Measurements from ENCODE around the gene STRN3.
"Not testable (repeated sequence)": the region's sequence is repeated elsewhere in the genome, so short reads cannot be mapped to it uniquely, and the experiment has no call there.

The STRN3 gene

DNA sequence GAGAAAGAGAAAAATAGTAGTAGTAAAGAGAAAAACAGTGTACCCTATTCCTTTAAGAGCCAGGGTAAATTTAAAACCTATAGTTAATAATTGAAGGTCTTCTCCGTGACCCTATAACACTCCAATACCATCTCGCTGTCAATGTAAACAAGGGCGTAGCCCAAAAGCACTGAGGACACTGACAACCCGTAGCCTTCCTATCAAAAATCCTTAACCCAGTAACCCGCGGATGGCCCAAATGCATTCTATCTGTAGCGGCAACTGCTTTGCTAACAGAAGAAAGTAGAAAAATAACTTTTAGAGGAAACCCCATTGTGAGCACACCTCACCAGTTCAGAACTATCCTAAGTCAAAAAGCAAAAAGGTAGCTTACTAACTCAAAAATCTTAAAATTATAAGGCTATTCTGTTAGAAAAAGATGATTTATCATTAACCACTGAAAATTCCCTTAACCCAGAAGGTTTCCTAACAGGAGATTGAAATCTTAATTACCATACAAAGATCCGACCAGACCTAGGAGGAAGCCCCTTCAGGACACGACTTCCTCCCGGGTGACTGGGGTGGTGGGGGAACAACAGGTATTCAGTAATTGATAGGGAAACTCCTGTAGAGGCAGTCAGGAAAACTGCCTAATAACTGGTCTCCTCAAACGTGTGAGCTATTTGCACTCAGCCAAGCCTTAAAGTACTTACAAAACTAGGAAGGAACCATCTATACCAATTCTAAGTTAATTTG, 58.6 kb downstream of the STRN3 start:
- DNase-seq: not testable (repeated sequence)

GRCh38 chr14:30966415-30967363, 59.5 kb downstream of the STRN3 start:
- DNase-seq: no peak

GRCh38 chr14:30965861-30966260, 60.3 kb downstream of the STRN3 start:
- DNase-seq: not testable (repeated sequence)

GRCh38 chr14:30962537-30962936, 63.6 kb downstream of the STRN3 start:
- not testable (repeated sequence) for DNase-seq

- no peak for DNase-seq
Observed at GRCh38 chr14:30961330-30961729, 64.8 kb downstream of the STRN3 start.

GRCh38 chr14:30960216-30960615, 66.0 kb downstream of the STRN3 start:
- DNase-seq: no peak

DNA sequence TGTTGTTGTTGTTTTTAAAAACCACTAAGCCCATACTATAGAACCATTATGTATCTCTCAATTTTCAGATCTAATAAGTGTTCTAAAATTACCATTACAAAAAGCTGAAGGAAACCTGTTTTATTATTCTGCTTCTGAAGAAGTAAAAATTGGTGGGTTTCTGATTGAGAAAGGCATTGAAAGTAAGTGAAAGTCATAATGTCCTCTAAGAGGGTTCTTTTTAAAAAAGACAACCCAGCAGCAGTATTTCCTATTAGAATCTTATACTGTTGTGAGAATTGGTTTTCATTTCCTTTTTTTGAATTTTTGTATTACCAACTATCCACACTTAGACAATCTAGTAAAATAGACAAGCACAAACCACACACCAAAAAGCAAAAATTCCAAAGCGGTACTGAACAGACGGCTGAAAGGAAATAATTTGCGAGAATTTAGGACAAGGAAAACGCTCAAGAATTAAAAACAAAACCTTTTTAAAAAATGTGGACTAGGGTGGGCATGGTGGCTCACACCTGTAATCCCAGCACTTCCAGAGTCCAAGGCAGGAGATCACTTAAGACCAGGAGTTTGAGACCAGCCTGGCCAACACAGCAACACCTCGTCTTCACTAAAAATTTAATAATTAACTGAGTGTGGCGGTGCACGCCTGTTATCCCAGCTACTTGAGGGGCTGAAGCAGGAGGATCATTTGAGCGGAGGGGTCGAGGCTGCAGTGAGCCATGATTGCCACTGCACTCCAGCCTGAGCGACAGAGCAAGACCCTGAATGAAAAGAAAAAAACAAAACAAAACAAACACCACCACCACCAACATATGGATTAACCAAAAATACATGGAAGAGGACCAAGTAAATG, 67.4 kb downstream of the STRN3 start:
- no peak for DNase-seq

- no peak for DNase-seq
Observed at GRCh38 chr14:30957813-30958370, 68.3 kb downstream of the STRN3 start.

GRCh38 chr14:30949651-30950050, 76.5 kb downstream of the STRN3 start:
- no peak for DNase-seq

GRCh38 chr14:30943694-30944093, 82.5 kb downstream of the STRN3 start:
- no peak for DNase-seq

DNA sequence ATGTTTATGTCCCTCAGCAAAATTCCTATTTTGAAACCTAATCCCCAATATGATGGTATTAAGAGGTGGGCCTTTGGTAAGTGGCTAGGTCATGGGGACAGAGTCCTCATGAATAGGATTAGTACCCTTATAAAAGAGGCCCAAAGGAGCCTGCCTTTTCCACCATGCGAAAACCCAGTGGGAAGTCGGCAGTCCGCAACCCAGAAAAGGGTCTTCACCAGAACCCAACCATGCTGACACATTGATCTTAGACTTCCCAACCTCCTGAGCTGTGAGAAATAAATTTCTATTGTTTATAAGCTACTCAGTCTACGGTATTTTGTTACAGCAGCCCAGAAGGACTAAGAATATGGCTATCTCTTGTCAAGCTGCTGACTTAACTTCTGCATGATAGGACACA, 85.3 kb downstream of the STRN3 start:
- no peak for DNase-seq

DNA sequence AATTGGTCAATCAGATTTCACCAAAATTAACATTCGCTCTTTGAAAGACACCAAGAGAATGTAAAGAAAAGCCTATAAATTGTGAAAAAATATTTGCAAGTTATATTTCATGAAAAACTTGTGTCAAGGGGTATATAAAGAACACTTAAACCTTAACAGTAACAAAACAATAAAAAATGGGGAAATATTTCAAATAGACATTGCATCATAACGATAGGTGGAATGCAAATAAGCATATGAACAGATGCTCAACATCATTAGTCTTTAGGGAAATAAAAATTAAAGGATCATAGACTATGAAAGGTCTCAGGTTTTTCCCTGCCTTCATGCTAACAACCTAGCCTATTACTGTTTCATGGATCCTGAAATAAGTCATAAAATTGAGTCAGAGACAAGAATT, 87.6 kb downstream of the STRN3 start:
- no peak for DNase-seq

GRCh38 chr14:30935445-30935844, 90.7 kb downstream of the STRN3 start:
- no peak for DNase-seq

- DNase-seq: not testable (repeated sequence)
Observed at GRCh38 chr14:30933937-30934336, 92.2 kb downstream of the STRN3 start.

DNA sequence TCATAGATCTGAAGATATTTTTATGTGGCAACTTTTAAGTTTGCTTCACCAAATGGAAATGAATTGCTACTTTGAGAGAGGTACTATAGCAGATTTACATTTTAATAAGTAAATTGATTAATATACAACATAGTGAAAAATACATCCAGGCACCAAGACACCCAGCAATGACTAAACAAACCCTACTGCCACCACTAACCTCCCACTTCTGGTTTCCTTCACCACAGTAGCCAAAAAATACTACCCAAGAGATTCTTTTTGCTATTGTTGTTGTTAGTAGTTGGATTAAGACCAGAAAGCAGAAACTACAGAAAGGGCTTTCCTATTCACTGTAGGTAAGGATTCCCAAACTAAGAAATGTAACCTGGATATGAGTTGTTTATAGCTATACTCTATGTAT, 97.7 kb downstream of the STRN3 start:
- no peak for DNase-seq

GRCh38 chr14:30925254-30925653, 100.9 kb downstream of the STRN3 start:
- DNase-seq: no peak

GRCh38 chr14:30921788-30922187, 104.4 kb downstream of the STRN3 start:
- no peak for DNase-seq

DNA sequence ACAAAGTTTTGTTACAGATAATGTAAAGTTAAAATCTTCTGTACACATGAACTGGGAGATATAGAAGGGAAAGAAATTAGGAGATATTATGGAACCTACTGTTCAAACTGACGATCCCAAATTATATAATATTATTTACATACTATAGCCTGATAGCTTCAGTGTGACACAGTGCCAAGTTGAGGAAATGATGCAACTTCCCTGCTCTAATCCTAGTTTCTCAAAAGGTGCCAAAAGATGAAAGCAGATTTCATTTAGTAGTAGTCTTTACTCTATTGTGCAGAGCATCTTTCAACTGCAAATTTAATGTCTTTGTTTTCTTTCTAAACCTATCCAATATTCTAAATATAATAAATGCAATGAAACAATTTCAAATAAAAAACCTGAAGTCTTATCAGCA, 104.9 kb downstream of the STRN3 start:
- no peak for DNase-seq

- no peak for DNase-seq
Observed at GRCh38 chr14:30915596-30915995, 110.6 kb downstream of the STRN3 start.

DNA sequence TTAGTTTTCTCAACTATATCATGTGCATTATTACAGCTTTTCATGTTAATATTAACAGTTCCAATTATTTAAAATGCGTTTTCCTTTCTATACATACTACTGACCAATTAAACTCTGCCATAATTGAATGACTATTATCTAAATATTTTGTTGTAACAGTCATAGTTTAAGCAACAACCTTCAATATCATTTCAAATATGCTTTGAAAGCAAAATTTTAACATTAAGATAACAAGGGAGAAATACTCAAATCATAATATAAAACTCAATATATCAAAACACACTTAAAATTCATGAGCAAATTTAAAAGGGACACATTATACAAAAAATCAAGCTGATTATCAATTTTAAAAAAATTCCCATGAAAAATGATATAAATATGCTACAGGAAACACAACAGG, 111.4 kb downstream of the STRN3 start:
- no peak for DNase-seq

GRCh38 chr14:30908826-30909225, 117.4 kb downstream of the STRN3 start:
- no peak for DNase-seq

- no peak for DNase-seq
Observed at GRCh38 chr14:30907659-30908057, 118.5 kb downstream of the STRN3 start.
